RWPE1 (cell line): Measurements from ENCODE around the gene ATP6V0E2.

Experiments used
- CTCF ChIA-PET: fragments of 350-600 bp; sonication (Branson Sonifier 250); formaldehyde crosslinking; extraction: SDS; loops from one replicate; lab custom pipeline; 2021; lab: Yijun Ruan, JAX
- POLR2A ChIA-PET: fragments of 400-600 bp; formaldehyde crosslinking; extraction: SDS; loops from one replicate; lab custom pipeline; 2020; ENCODE audit warnings: antibody characterized with exemption; ENCODE audit not compliant: low non-redundant PET; lab: Yijun Ruan, JAX
- DNase-seq: peaks from one replicate; pipeline ENCODE4 v3.0.0; 2012; ENCODE audit warnings: low spot score
- H3K27ac ChIP-seq: fragments of 450-650 bp; 2 replicates; pipeline ENCODE4 v1.5.1; 2017
- CTCF ChIP-seq: fragments of 450-650 bp; conservative IDR thresholded peaks from 2 replicates; pipeline ENCODE4 v1.5.1; 2017; ENCODE audit warnings: low read depth, mild to moderate bottlenecking

ATP6V0E2 gene

GRCh38 chr7:149866779-149867447 is 6.9 kb upstream of the ATP6V0E2 start:
- no peak for TF ChIP-seq CTCF
- ChIA-PET POLR2A (no interaction called here), CTCF (no interaction called here)
- no peak overlapping the region for H3K27ac ChIP-seq
- peak; percentile 4 for DNase-seq

GRCh38 chr7:149867762-149868622 is 5.8 kb upstream of the ATP6V0E2 start:
- ChIA-PET POLR2A (no interaction called here), CTCF (no interaction called here)
- no peak for DNase-seq
- 0 out of 2 replicates have a peak overlapping the region, but pooled peaks have one; percentile 5 for H3K27ac ChIP-seq
- no peak for TF ChIP-seq CTCF

GRCh38 chr7:149868623-149869290 is 5.0 kb upstream of the ATP6V0E2 start:
- 0 out of 2 replicates have a peak overlapping the region, but pooled peaks have one; percentile 5 for H3K27ac ChIP-seq
- ChIA-PET POLR2A (no interaction called here), CTCF (interaction anchor here (0.6 kb wide), 1 partner anchor 307 kb away, joined by 3 read pairs; no protein-coding TSS in a partner anchor)
- no peak for DNase-seq
- TF ChIP-seq CTCF: no peak

GRCh38 chr7:149869291-149869650 is 4.5 kb upstream of the ATP6V0E2 start:
- TF ChIP-seq CTCF: no peak
- ChIA-PET POLR2A (no interaction called here), CTCF (interaction anchor here (0.6 kb wide), 1 partner anchor 307 kb away, joined by 3 read pairs; no protein-coding TSS in a partner anchor)
- H3K27ac ChIP-seq: no peak overlapping the region
- DNase-seq: no peak

- no peak for TF ChIP-seq CTCF
- no peak for DNase-seq
- no peak overlapping the region for H3K27ac ChIP-seq
- CTCF ChIA-PET: no interaction called here
- POLR2A ChIA-PET: no interaction called here
These were observed 3.9 kb upstream of the ATP6V0E2 start for GRCh38 chr7:149869867-149870266.

- CTCF ChIA-PET: no interaction called here
- POLR2A ChIA-PET: no interaction called here
These were observed 3.5 kb upstream of the ATP6V0E2 start for GRCh38 chr7:149870274-149870673.

More at GRCh38 chr7:149870274-149870673, 3.5 kb upstream of the ATP6V0E2 start:
- DNase-seq: no peak
- no peak for TF ChIP-seq CTCF
- no peak overlapping the region for H3K27ac ChIP-seq
